Measurements from ENCODE around the gene ARSA.

DNA sequence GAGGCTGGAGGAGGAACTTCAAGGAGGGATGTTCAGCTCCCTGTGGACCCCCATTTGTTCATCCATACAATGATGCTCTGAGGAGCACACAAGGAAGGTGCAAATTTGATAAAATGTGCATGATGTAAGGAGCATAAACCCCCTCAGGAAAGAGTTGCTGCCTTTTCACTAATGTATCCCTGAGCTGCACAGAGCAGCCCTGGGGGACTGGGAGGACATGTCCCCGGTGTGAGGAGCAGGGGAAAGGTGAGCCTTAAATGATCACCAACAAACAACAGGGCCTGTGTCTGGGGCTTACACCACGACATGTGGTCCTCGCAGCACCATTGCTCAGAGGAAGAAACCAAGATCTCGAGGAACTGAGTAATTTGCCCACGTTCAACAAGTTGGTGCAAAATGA lies 30.9 kb downstream of the ARSA start:
- no peak for TF ChIP-seq SUZ12 (IDR thresholded peaks at IDR 0.05; ENCODE audit: extremely low read depth, insufficient read depth, insufficient read length)
- TF ChIP-seq ZNF274 (IDR thresholded peaks at IDR 0.05; ENCODE audit: low read depth, low read length): no peak
